DOHH2 (cell line): ENCODE results near the gene RSF1.

Experiments
- H3F3A ChIP-seq: fragments of 200-600 bp; sonication (generic), shearing (Covaris generic); 2 replicates; pipeline ENCODE4 v1.6.0; 2016; ENCODE audit warnings: antibody characterized with exemption, mild to moderate bottlenecking; ENCODE audit not compliant: control insufficient read depth, insufficient read depth
- H3K27ac ChIP-seq: fragments of 200-600 bp; sonication (generic); 2 replicates; pipeline ENCODE4 v1.5.1; 2014; ENCODE audit warnings: low read depth, mild to moderate bottlenecking, low read length, moderate library complexity
- H3K27me3 ChIP-seq: fragments of 200-600 bp; sonication (generic); 2 replicates; pipeline ENCODE4 v1.6.1; 2014; ENCODE audit warnings: mild to moderate bottlenecking, low read length, mixed read lengths; ENCODE audit not compliant: control insufficient read depth
- H3K36me3 ChIP-seq: fragments of 200-600 bp; sonication (generic); 2 replicates; pipeline ENCODE4 v1.6.1; 2014; ENCODE audit warnings: mild to moderate bottlenecking, low read length, moderate library complexity, mixed read lengths; ENCODE audit not compliant: control insufficient read depth
- H3K4me1 ChIP-seq: fragments of 200-600 bp; sonication (generic); 2 replicates; pipeline ENCODE4 v1.6.1; 2014; ENCODE audit warnings: mild to moderate bottlenecking, low read length, mixed read lengths; ENCODE audit not compliant: control insufficient read depth
- H3K4me2 ChIP-seq: fragments of 200-600 bp; sonication (generic); 2 replicates; pipeline ENCODE4 v1.6.0; 2014; ENCODE audit warnings: mild to moderate bottlenecking, low read length, moderate library complexity
- H3K4me3 ChIP-seq: fragments of 200-600 bp; sonication (generic); 2 replicates; pipeline ENCODE4 v1.5.1; 2014; ENCODE audit warnings: mild to moderate bottlenecking, low read length, mixed read lengths
- H3K79me2 ChIP-seq: fragments of 200-600 bp; sonication (generic); 2 replicates; pipeline ENCODE4 v1.6.1; 2014; ENCODE audit warnings: mild to moderate bottlenecking, low read length, mixed read lengths; ENCODE audit not compliant: control insufficient read depth
- H3K9me2 ChIP-seq: fragments of 200-600 bp; sonication (generic); replicated peaks from 2 replicates; pipeline ENCODE4 v1.6.1; 2014; ENCODE audit warnings: mild to moderate bottlenecking, low read length, mixed read lengths; ENCODE audit not compliant: control insufficient read depth
- H3K9me3 ChIP-seq: fragments of 200-600 bp; sonication (generic); 2 replicates; pipeline ENCODE4 v1.6.1; 2014; ENCODE audit warnings: antibody characterized with exemption, low read length, mixed read lengths; ENCODE audit not compliant: control insufficient read depth, insufficient read depth
- H4K20me1 ChIP-seq: fragments of 200-600 bp; sonication (generic); 2 replicates; pipeline ENCODE4 v1.6.0; 2014; ENCODE audit warnings: low read depth, mild to moderate bottlenecking, antibody characterized with exemption, low read length, moderate library complexity; ENCODE audit not compliant: control insufficient read depth, insufficient read depth
- CTCF ChIP-seq: fragments of 200-600 bp; sonication (generic); IDR thresholded peaks from one replicate; pipeline ENCODE4 v1.5.1; 2014; ENCODE audit warnings: antibody characterized with exemption, mild to moderate bottlenecking, low read depth, low read length; ENCODE audit not compliant: poor library complexity, severe bottlenecking
- EZH2phosphoT487 ChIP-seq: fragments of 200-600 bp; sonication (generic); IDR thresholded peaks from 2 replicates; pipeline ENCODE4 v1.6.1; 2017; ENCODE audit warnings: borderline replicate concordance, mild to moderate bottlenecking, antibody characterized with exemption, low read length, moderate library complexity, mixed read lengths

Gene RSF1

DNA sequence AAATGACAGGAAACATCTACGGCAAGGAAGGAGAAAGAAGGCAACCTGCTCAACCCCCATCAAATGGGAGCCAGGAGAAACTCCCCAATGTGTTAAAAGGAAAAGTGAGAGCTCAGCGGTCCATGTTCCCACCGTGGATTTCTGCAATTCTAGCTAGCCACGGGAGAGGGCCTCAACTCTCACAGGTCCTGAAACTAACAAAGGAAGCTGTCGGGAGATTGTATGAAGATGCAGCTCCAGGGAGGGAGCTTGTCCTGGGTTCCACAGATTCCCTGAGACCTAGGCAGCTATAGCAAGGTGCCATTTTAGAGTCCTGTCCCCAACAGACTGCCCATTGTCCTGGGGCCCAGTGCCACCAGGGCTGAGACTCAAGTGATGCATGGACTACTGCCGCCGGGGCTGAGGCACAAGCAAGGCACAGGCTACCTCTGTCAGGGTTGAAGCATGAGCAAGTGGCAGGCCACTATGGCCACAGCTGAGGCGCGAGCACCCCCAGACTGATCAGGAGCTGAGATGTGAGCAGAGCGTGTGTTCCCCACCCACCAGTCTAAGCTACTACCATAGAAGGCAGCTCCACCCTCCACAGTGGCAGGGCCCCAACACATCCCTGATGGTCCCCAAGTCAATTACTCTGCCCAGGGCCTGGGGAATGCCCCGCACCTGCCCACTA is 31.3 kb downstream of the RSF1 start:
- no peaks in the 10 kb centered on the region for H3K9me2 ChIP-seq
- no peak overlapping the region for H3K4me2 ChIP-seq
- no peak overlapping the region for H3K27ac ChIP-seq
- peaks cover 8% of the 10 kb centered on the region for H3K4me1 ChIP-seq
- H3K27me3 ChIP-seq, result no peaks in the 10 kb centered on the region
- no peak overlapping the region for H3K4me3 ChIP-seq
- peaks cover 8% of the 10 kb centered on the region; the same call in 1 of the 2 replicates for H3F3A ChIP-seq
- TF ChIP-seq EZH2phosphoT487 (no peak), CTCF (no peak)
- peaks cover 18% of the 10 kb centered on the region; the same call in 1 of the 2 replicates for H3K9me3 ChIP-seq
- peaks cover 98% of the 10 kb centered on the region for H3K79me2 ChIP-seq
- peaks cover 9% of the 10 kb centered on the region for H4K20me1 ChIP-seq
- peaks cover 36% of the 10 kb centered on the region for H3K36me3 ChIP-seq

GRCh38 chr11:77784572-77784971 is 36.0 kb downstream of the RSF1 start:
- Histone ChIP-seq H3K4me3 (no peak overlapping the region), H3K79me2 (peaks cover 97% of the 10 kb centered on the region), H3K9me2 (no peaks in the 10 kb centered on the region), H3K9me3 (no peaks in the 10 kb centered on the region), H3K4me1 (peaks cover 21% of the 10 kb centered on the region), H4K20me1 (peaks cover 32% of the 10 kb centered on the region), H3K27ac (no peak overlapping the region), H3K36me3 (peaks cover 11% of the 10 kb centered on the region; the same call in 1 of the 2 replicates), H3F3A (peaks cover 13% of the 10 kb centered on the region; the same call in 1 of the 2 replicates), H3K27me3 (no peaks in the 10 kb centered on the region), H3K4me2 (no peak overlapping the region)
- no peak for TF ChIP-seq CTCF
- TF ChIP-seq EZH2phosphoT487, result no peak

GRCh38 chr11:77783025-77783424 is 37.5 kb downstream of the RSF1 start:
- Histone ChIP-seq H3K4me1 (peaks cover 21% of the 10 kb centered on the region), H3K27ac (no peak overlapping the region), H3K79me2 (peaks cover 94% of the 10 kb centered on the region), H3K4me3 (no peak overlapping the region), H4K20me1 (peaks cover 33% of the 10 kb centered on the region), H3K9me3 (no peaks in the 10 kb centered on the region), H3K4me2 (no peak overlapping the region), H3F3A (peaks cover 10% of the 10 kb centered on the region; the same call in 1 of the 2 replicates), H3K9me2 (no peaks in the 10 kb centered on the region), H3K36me3 (peaks cover 11% of the 10 kb centered on the region; the same call in 1 of the 2 replicates), H3K27me3 (no peaks in the 10 kb centered on the region)
- TF ChIP-seq EZH2phosphoT487 (no peak), CTCF (no peak)
